ENCODE measurements around the gene DOP1A. TPM values are rescaled to one million over a fixed set of nuclear protein-coding genes. Genes with fewer than 3 reads are reported as not detected.

DOP1A gene
- total and polyA plus RNA-seq, 8 donors: 19.7 to 42.1 (median 32.5) TPM

- TF ChIP-seq CTCF (IDR thresholded peaks at IDR 0.05): no peak
- Histone ChIP-seq H3K36me3 (peaks cover 0 to 77% of the 10 kb centered on the region in 2 donors), H3K9me3 (no peaks in the 10 kb centered on the region), H3K27me3 (no peaks in the 10 kb centered on the region), H3K4me3 (no peak overlapping the region), H3K4me1 (no peaks in the 10 kb centered on the region), H3K27ac (no peak overlapping the region)
- intact Hi-C loops (cut with DNase I): no loop called here
- ATAC-seq: no peak
- no peak for DNase-seq
Observed at GRCh38 chr6:83153883-83154521, 86.5 kb downstream of the DOP1A start.

- Histone ChIP-seq H3K4me3 (no peak overlapping the region), H3K27ac (no peak overlapping the region), H3K36me3 (peaks cover 0 to 95% of the 10 kb centered on the region in 2 donors), H3K27me3 (no peaks in the 10 kb centered on the region), H3K4me1 (no peaks in the 10 kb centered on the region), H3K9me3 (no peaks in the 10 kb centered on the region)
- no peak for ATAC-seq
- no peak for TF ChIP-seq CTCF (IDR thresholded peaks at IDR 0.05)
- DNase-seq: no peak
- intact Hi-C loops (cut with DNase I): no loop called here
Observed at GRCh38 chr6:83155794-83156193, 88.3 kb downstream of the DOP1A start.

- Histone ChIP-seq H3K27me3 (no peaks in the 10 kb centered on the region), H3K27ac (no peak overlapping the region), H3K9me3 (no peaks in the 10 kb centered on the region), H3K4me3 (no peak overlapping the region), H3K4me1 (no peaks in the 10 kb centered on the region), H3K36me3 (peaks cover 0 to 82% of the 10 kb centered on the region in 2 donors)
- ATAC-seq: no peak
- DNase-seq: no peak
- TF ChIP-seq CTCF (IDR thresholded peaks at IDR 0.05): no peak
- intact Hi-C loops (cut with DNase I): no loop called here
Observed at GRCh38 chr6:83160167-83160566, 92.7 kb downstream of the DOP1A start.

- TF ChIP-seq CTCF (IDR thresholded peaks at IDR 0.05): no peak
- no peaks in the 10 kb centered on the region for H3K9me3 ChIP-seq
- H3K4me3 ChIP-seq: no peak overlapping the region
- intact Hi-C loops (cut with DNase I): no loop called here
- no peaks in the 10 kb centered on the region for H3K27me3 ChIP-seq
- DNase-seq: no peak
- ATAC-seq: no peak
- no peak overlapping the region for H3K27ac ChIP-seq
- peaks cover 5 to 97% of the 10 kb centered on the region in 2 donors for H3K36me3 ChIP-seq
- H3K4me1 ChIP-seq: no peaks in the 10 kb centered on the region
Observed at GRCh38 chr6:83167726-83168278, 100.3 kb downstream of the DOP1A start.

GRCh38 chr6:83168556-83168955 is 101.1 kb downstream of the DOP1A start:
- no peak for TF ChIP-seq CTCF (IDR thresholded peaks at IDR 0.05)
- intact Hi-C loops (cut with DNase I): no loop called here
- Histone ChIP-seq H3K9me3 (no peaks in the 10 kb centered on the region), H3K36me3 (peaks cover 5 to 97% of the 10 kb centered on the region in 2 donors), H3K27ac (no peak overlapping the region), H3K4me1 (no peaks in the 10 kb centered on the region), H3K27me3 (no peaks in the 10 kb centered on the region), H3K4me3 (no peak overlapping the region)
- DNase-seq (no peak), ATAC-seq (no peak)
